Stimulated activated CD8-positive, alpha-beta memory T cell treated with anti-CD3 and anti-CD28 coated beads, Interleukin-2, amount 100 ng/mL, for 1 hour (primary cell): ENCODE data around the gene SLC23A1.
"Not testable (repeated sequence)": the region's sequence is repeated elsewhere in the genome, so short reads cannot be mapped to it uniquely, and the experiment has no call there.

Source experiments
- DNase-seq, 2 donors: peaks; one replicate each; pipeline ENCODE4 v3.0.0-alpha.2; 2020; ENCODE audit warnings: low read depth in 2 of 2

The SLC23A1 gene

GRCh38 chr5:139383275-139383992 lies at the start of gene SLC23A1:
Gene SLC23A1 (minus strand): TSS chr5:139383297. CDS start chr5:139383253, 44 bp downstream.
- no peak for DNase-seq

- DNase-seq = no peak
These were observed 48.6 kb upstream of the SLC23A1 start for GRCh38 chr5:139431706-139432105.

GRCh38 chr5:139430015-139430414 lies 46.9 kb upstream of the SLC23A1 start:
- DNase-seq = no peak

GRCh38 chr5:139426203-139426885 lies 43.2 kb upstream of the SLC23A1 start:
- DNase-seq = no peak

GRCh38 chr5:139425497-139425896 lies 42.4 kb upstream of the SLC23A1 start:
- DNase-seq = no peak

GRCh38 chr5:139422307-139422893 lies 39.3 kb upstream of the SLC23A1 start:
- peak in 1 of 2 donors; percentile 10 for DNase-seq

- no peak for DNase-seq
These were observed 36.4 kb upstream of the SLC23A1 start for GRCh38 chr5:139419226-139420192.

- no peak for DNase-seq
These were observed 35.7 kb upstream of the SLC23A1 start for GRCh38 chr5:139418793-139419192.

GRCh38 chr5:139417214-139417613 lies 34.1 kb upstream of the SLC23A1 start:
- DNase-seq = no peak

GRCh38 chr5:139416651-139417050 lies 33.6 kb upstream of the SLC23A1 start:
- no peak for DNase-seq

GRCh38 chr5:139415869-139416268 lies 32.8 kb upstream of the SLC23A1 start:
- DNase-seq = no peak

GRCh38 chr5:139415221-139415861 lies 32.2 kb upstream of the SLC23A1 start:
- DNase-seq = no peak

GRCh38 chr5:139414581-139415130 lies 31.6 kb upstream of the SLC23A1 start:
- no peak for DNase-seq

GRCh38 chr5:139413963-139414362 lies 30.9 kb upstream of the SLC23A1 start:
- DNase-seq = no peak

- no peak for DNase-seq
These were observed 30.1 kb upstream of the SLC23A1 start for GRCh38 chr5:139413153-139413552.

GRCh38 chr5:139410993-139411828 lies 28.1 kb upstream of the SLC23A1 start:
- no peak for DNase-seq

GRCh38 chr5:139410121-139410992 lies 27.3 kb upstream of the SLC23A1 start:
- no peak for DNase-seq

- not testable (repeated sequence) for DNase-seq
These were observed 26.0 kb upstream of the SLC23A1 start for GRCh38 chr5:139409116-139409515.

GRCh38 chr5:139408191-139408590 lies 25.1 kb upstream of the SLC23A1 start:
- no peak for DNase-seq
